ENCODE measurements around the gene TCTN1. TPM values are rescaled to one million over a fixed set of nuclear protein-coding genes. Genes with fewer than 3 reads are reported as not detected.
"Not testable (repeated sequence)": the region's sequence is repeated elsewhere in the genome, so short reads cannot be mapped to it uniquely, and the experiment has no call there.

Gene TCTN1
- polyA plus RNA-seq, 10 donors = 15.6 to 32.4 (median 19.9) TPM

- peak; percentile 97 to 99 (median 99) for DNase-seq
Measured at GRCh38 chr12:110583137-110584059, 30.5 kb upstream of the TCTN1 start, which contains the start of gene PPTC7. PPTC7 (minus strand) TSS chr12:110583318; CDS start chr12:110583031, 287 bp downstream.

GRCh38 chr12:110585231-110585799 lies 28.6 kb upstream of the TCTN1 start:
- DNase-seq = peak in 1 of 3 donors; percentile 35

GRCh38 chr12:110587102-110587501 lies 26.8 kb upstream of the TCTN1 start:
- DNase-seq = not testable (repeated sequence)

GRCh38 chr12:110590059-110590458 lies 23.9 kb upstream of the TCTN1 start:
- no peak for DNase-seq

- DNase-seq = peak; percentile 45 to 71 (median 49)
Measured at GRCh38 chr12:110590806-110591326, 23.1 kb upstream of the TCTN1 start.

GRCh38 chr12:110591451-110592051 lies 22.4 kb upstream of the TCTN1 start:
- no peak for DNase-seq

GRCh38 chr12:110592078-110592477 lies 21.9 kb upstream of the TCTN1 start:
- DNase-seq = no peak

GRCh38 chr12:110592919-110593318 lies 21.0 kb upstream of the TCTN1 start:
- DNase-seq = not testable (repeated sequence)

GRCh38 chr12:110597885-110598284 lies 16.0 kb upstream of the TCTN1 start:
- no peak for DNase-seq

- no peak for DNase-seq
Measured at GRCh38 chr12:110599334-110599733, 14.6 kb upstream of the TCTN1 start.

- peak in 2 of 3 donors; percentile 44 to 68 for DNase-seq
Measured at GRCh38 chr12:110600254-110600653, 13.7 kb upstream of the TCTN1 start.

GRCh38 chr12:110602085-110602814 lies 11.7 kb upstream of the TCTN1 start:
- DNase-seq = peak in 2 of 3 donors; percentile 36 to 67

- no peak for DNase-seq
Measured at GRCh38 chr12:110606253-110606611, 7.7 kb upstream of the TCTN1 start.

GRCh38 chr12:110613071-110613770 lies 708 bp upstream of the TCTN1 start:
- peak in 1 of 3 donors; percentile 25 for DNase-seq

- DNase-seq = no peak
Measured at GRCh38 chr12:110615171-110615570, 1.2 kb downstream of the TCTN1 start.

GRCh38 chr12:110616471-110617115 lies 2.7 kb downstream of the TCTN1 start:
- DNase-seq = no peak

GRCh38 chr12:110619534-110619953 lies 5.6 kb downstream of the TCTN1 start:
- no peak for DNase-seq

- DNase-seq = no peak
Measured at GRCh38 chr12:110622582-110622981, 8.7 kb downstream of the TCTN1 start.

GRCh38 chr12:110627500-110628195 lies 13.7 kb downstream of the TCTN1 start:
- DNase-seq = peak in 1 of 3 donors; percentile 18

GRCh38 chr12:110635055-110635454 lies 21.1 kb downstream of the TCTN1 start:
- DNase-seq = no peak

All from muscle of back (tissue), 11 donors.